ENCODE measurements around the gene PARVG.

PARVG gene

GRCh38 chr22:44179989-44180705, 578 bp upstream of the PARVG start:
- in situ Hi-C loops (cut with MboI; ENCODE audit: low sequenced_read_pairs): no loop called here

- in situ Hi-C loops (cut with MboI; ENCODE audit: low sequenced_read_pairs): no loop called here
These were observed 547 bp downstream of the PARVG start for GRCh38 chr22:44181033-44181911.

- in situ Hi-C loops (cut with MboI; ENCODE audit: low sequenced_read_pairs): no loop called here
These were observed 1.3 kb downstream of the PARVG start for GRCh38 chr22:44181912-44182587.

GRCh38 chr22:44182588-44183286, 2.0 kb downstream of the PARVG start:
- in situ Hi-C loops (cut with MboI; ENCODE audit: low sequenced_read_pairs): no loop called here

- in situ Hi-C loops (cut with MboI; ENCODE audit: low sequenced_read_pairs): no loop called here
These were observed 2.5 kb downstream of the PARVG start for GRCh38 chr22:44183287-44183588.

- in situ Hi-C loops (cut with MboI; ENCODE audit: low sequenced_read_pairs): no loop called here
These were observed 3.3 kb downstream of the PARVG start for GRCh38 chr22:44184006-44184405.

GRCh38 chr22:44185237-44186120, 4.8 kb downstream of the PARVG start:
- in situ Hi-C loops (cut with MboI; ENCODE audit: low sequenced_read_pairs): no loop called here

GRCh38 chr22:44186121-44186510, 5.4 kb downstream of the PARVG start:
- in situ Hi-C loops (cut with MboI; ENCODE audit: low sequenced_read_pairs): no loop called here

- in situ Hi-C loops (cut with MboI; ENCODE audit: low sequenced_read_pairs): no loop called here
These were observed 6.0 kb downstream of the PARVG start for GRCh38 chr22:44186737-44187136.

- in situ Hi-C loops (cut with MboI; ENCODE audit: low sequenced_read_pairs): no loop called here
These were observed 7.0 kb downstream of the PARVG start for GRCh38 chr22:44187652-44188230.

- in situ Hi-C loops (cut with MboI; ENCODE audit: low sequenced_read_pairs): no loop called here
These were observed 7.6 kb downstream of the PARVG start for GRCh38 chr22:44188316-44188715.

- in situ Hi-C loops (cut with MboI; ENCODE audit: low sequenced_read_pairs): no loop called here
These were observed 8.4 kb downstream of the PARVG start for GRCh38 chr22:44188986-44189630.

- in situ Hi-C loops (cut with MboI; ENCODE audit: low sequenced_read_pairs): no loop called here
These were observed 9.8 kb downstream of the PARVG start for GRCh38 chr22:44190381-44190976.

- in situ Hi-C loops (cut with MboI; ENCODE audit: low sequenced_read_pairs): no loop called here
These were observed 10.3 kb downstream of the PARVG start for GRCh38 chr22:44191036-44191454.

- in situ Hi-C loops (cut with MboI; ENCODE audit: low sequenced_read_pairs): no loop called here
These were observed 11.5 kb downstream of the PARVG start for GRCh38 chr22:44192098-44192815.

- in situ Hi-C loops (cut with MboI; ENCODE audit: low sequenced_read_pairs): no loop called here
These were observed 12.2 kb downstream of the PARVG start for GRCh38 chr22:44192816-44193534.

- in situ Hi-C loops (cut with MboI; ENCODE audit: low sequenced_read_pairs): no loop called here
These were observed 12.8 kb downstream of the PARVG start for GRCh38 chr22:44193535-44193891.

- in situ Hi-C loops (cut with MboI; ENCODE audit: low sequenced_read_pairs): no loop called here
These were observed 13.8 kb downstream of the PARVG start for GRCh38 chr22:44194569-44194968.
